Immature natural killer cell (primary cell): Measurements from ENCODE around the gene UCN. TPM values are rescaled to one million over a fixed set of nuclear protein-coding genes. Genes with fewer than 3 reads are reported as not detected.
"Not testable (repeated sequence)": the region's sequence is repeated elsewhere in the genome, so short reads cannot be mapped to it uniquely, and the experiment has no call there.

ENCODE experiments used
- DNase-seq, 3 donors: peaks; one replicate each; pipeline ENCODE4 v3.0.0; 2022; ENCODE audit warnings: mixed read lengths in 1 of 3
- H3K27ac Mint-ChIP-seq, 6 donors: one replicate each; pipeline ENCODE4 v1.8.0; 2020; ENCODE audit warnings: mixed read lengths in 6 of 6, mild to moderate bottlenecking in 5 of 6, inconsistent platforms in 4 of 6, moderate library complexity in 3 of 6
- H3K27me3 Mint-ChIP-seq, 3 donors: one replicate each; pipeline ENCODE4 v1.8.0; 2020 to 2021; ENCODE audit warnings: low read depth in 3 of 3, mild to moderate bottlenecking in 3 of 3, mixed read lengths in 3 of 3, moderate library complexity in 3 of 3, inconsistent platforms in 1 of 3
- H3K36me3 Mint-ChIP-seq, 3 donors: one replicate each; pipeline ENCODE4 v1.8.0; 2020; ENCODE audit warnings: mixed read lengths in 3 of 3, inconsistent platforms in 2 of 3, mild to moderate bottlenecking in 2 of 3
- H3K4me1 Mint-ChIP-seq, 2 donors: one replicate each; pipeline ENCODE4 v1.8.0; 2020; ENCODE audit warnings: inconsistent platforms in 2 of 2, mild to moderate bottlenecking in 2 of 2, mixed read lengths in 2 of 2, moderate library complexity in 1 of 2
- H3K4me3 Mint-ChIP-seq, 5 donors: one replicate each; pipeline ENCODE4 v1.8.0; 2020; ENCODE audit warnings: mild to moderate bottlenecking in 5 of 5, mixed read lengths in 5 of 5, inconsistent platforms in 3 of 5, moderate library complexity in 3 of 5
- H3K9me3 Mint-ChIP-seq, 6 donors: one replicate each; pipeline ENCODE4 v1.8.0; 2020; ENCODE audit warnings: mild to moderate bottlenecking in 6 of 6, mixed read lengths in 6 of 6, inconsistent platforms in 4 of 6, moderate library complexity in 3 of 6
- polyA plus RNA-seq, 3 donors: library from polyadenylated mRNA; unstranded; fragments of 300-500 nt; fragmentation: Illumina TruSeq; gene quantifications; one replicate each; pipeline ENCODE4 v1.2.3, GENCODE V29; 2021

The UCN gene
- polyA plus RNA-seq, 3 donors from 2014 or later, result 0.66 TPM; not detected in 2

- Mint-ChIP-seq H3K9me3 (peaks cover 0 to 1% (median 0%) of the 10 kb centered on the region in 6 donors), H3K27me3 (peaks cover 0 to 6% (median 6%) of the 10 kb centered on the region in 3 donors)
- no peak for DNase-seq
Observed at GRCh38 chr2:27271631-27272340, 36.5 kb downstream of the UCN start.

GRCh38 chr2:27270670-27271069 is 37.6 kb downstream of the UCN start:
- DNase-seq, result no peak
- Mint-ChIP-seq H3K27ac (no peak overlapping the region), H3K27me3 (peaks cover 0 to 6% (median 4%) of the 10 kb centered on the region in 3 donors), H3K9me3 (peaks cover 0 to 1% (median 0%) of the 10 kb centered on the region in 6 donors), H3K36me3 (no peaks in the 10 kb centered on the region), H3K4me3 (no peak overlapping the region), H3K4me1 (no peaks in the 10 kb centered on the region)

More at GRCh38 chr2:27271631-27272340, 36.5 kb downstream of the UCN start:
- Mint-ChIP-seq H3K27ac (no peak overlapping the region), H3K36me3 (no peaks in the 10 kb centered on the region), H3K4me1 (no peaks in the 10 kb centered on the region), H3K4me3 (no peak overlapping the region)

GRCh38 chr2:27270131-27270530 is 38.1 kb downstream of the UCN start:
- Mint-ChIP-seq H3K4me1 (peaks cover 3 to 4% of the 10 kb centered on the region in 2 donors), H3K4me3 (no peak overlapping the region), H3K27me3 (peaks cover 4 to 10% (median 9%) of the 10 kb centered on the region in 3 donors), H3K9me3 (peaks cover 0 to 1% (median 0%) of the 10 kb centered on the region in 6 donors), H3K27ac (no peak overlapping the region), H3K36me3 (no peaks in the 10 kb centered on the region)
- no peak for DNase-seq

- peaks cover 8 to 13% (median 12%) of the 10 kb centered on the region in 3 donors for H3K27me3 Mint-ChIP-seq
- not testable (repeated sequence) for DNase-seq, H3K27ac Mint-ChIP-seq
Observed at GRCh38 chr2:27268296-27268695, 39.9 kb downstream of the UCN start.

GRCh38 chr2:27265536-27265870 is 42.7 kb downstream of the UCN start:
- no peaks in the 10 kb centered on the region for H3K36me3 Mint-ChIP-seq
- no peak for DNase-seq
- H3K4me1 Mint-ChIP-seq, result peaks cover 32 to 33% of the 10 kb centered on the region in 2 donors
- peaks cover 0 to 4% (median 0%) of the 10 kb centered on the region in 6 donors for H3K9me3 Mint-ChIP-seq
- peak overlapping the region; percentile 23 to 70 (median 42) for H3K4me3 Mint-ChIP-seq
- H3K27ac Mint-ChIP-seq, result no peak overlapping the region
- peaks cover 19 to 27% (median 21%) of the 10 kb centered on the region in 3 donors for H3K27me3 Mint-ChIP-seq

More at GRCh38 chr2:27268296-27268695, 39.9 kb downstream of the UCN start:
- not testable (repeated sequence) for H3K9me3 Mint-ChIP-seq, H3K36me3 Mint-ChIP-seq, H3K4me3 Mint-ChIP-seq
- peaks cover 16 to 18% of the 10 kb centered on the region in 2 donors for H3K4me1 Mint-ChIP-seq

GRCh38 chr2:27264753-27265535 is 43.3 kb downstream of the UCN start:
- peak in 2 of 3 donors; percentile 17 to 35 for DNase-seq
- Mint-ChIP-seq H3K9me3 (peaks cover 0 to 4% (median 0%) of the 10 kb centered on the region in 6 donors), H3K4me3 (peak overlapping the region; percentile 26 to 72 (median 62)), H3K36me3 (no peaks in the 10 kb centered on the region), H3K27ac (no peak overlapping the region), H3K4me1 (peaks cover 32 to 33% of the 10 kb centered on the region in 2 donors), H3K27me3 (peaks cover 22 to 30% (median 24%) of the 10 kb centered on the region in 3 donors)

- peak overlapping the region; percentile 49 to 89 (median 85) for H3K4me3 Mint-ChIP-seq
- no peaks in the 10 kb centered on the region for H3K36me3 Mint-ChIP-seq
- H3K27ac Mint-ChIP-seq, result peak overlapping the region in 1 of 6 donors; percentile 68
- peaks cover 0 to 4% (median 0%) of the 10 kb centered on the region in 6 donors for H3K9me3 Mint-ChIP-seq
- peaks cover 32 to 33% of the 10 kb centered on the region in 2 donors for H3K4me1 Mint-ChIP-seq
- H3K27me3 Mint-ChIP-seq, result peaks cover 21 to 34% (median 24%) of the 10 kb centered on the region in 3 donors
- DNase-seq, result no peak
Observed at GRCh38 chr2:27264253-27264752, 43.9 kb downstream of the UCN start.

GRCh38 chr2:27263287-27264252 is 44.7 kb downstream of the UCN start:
- Mint-ChIP-seq H3K27ac (no peak overlapping the region), H3K27me3 (peaks cover 21 to 34% (median 27%) of the 10 kb centered on the region in 3 donors), H3K4me3 (peak overlapping the region; percentile 72 to 89 (median 85)), H3K36me3 (no peaks in the 10 kb centered on the region), H3K4me1 (peaks cover 32 to 33% of the 10 kb centered on the region in 2 donors), H3K9me3 (peaks cover 0 to 4% (median 0%) of the 10 kb centered on the region in 6 donors)
- DNase-seq, result no peak

- peaks cover 23 to 39% (median 32%) of the 10 kb centered on the region in 3 donors for H3K27me3 Mint-ChIP-seq
Observed at GRCh38 chr2:27262379-27263286, 45.6 kb downstream of the UCN start, which contains the start of gene SLC30A3. TSS of gene SLC30A3 (minus strand) at chr2:27263047. CDS start at chr2:27262906, 141 bp downstream.

GRCh38 chr2:27261926-27262298 is 46.3 kb downstream of the UCN start:
- DNase-seq, result no peak
- H3K9me3 Mint-ChIP-seq, result peaks cover 0 to 4% (median 0%) of the 10 kb centered on the region in 6 donors
- peaks cover 23 to 42% (median 32%) of the 10 kb centered on the region in 3 donors for H3K27me3 Mint-ChIP-seq
- H3K4me3 Mint-ChIP-seq, result peak overlapping the region; percentile 55 to 80 (median 68)
- peaks cover 32 to 33% of the 10 kb centered on the region in 2 donors for H3K4me1 Mint-ChIP-seq
- H3K36me3 Mint-ChIP-seq, result no peaks in the 10 kb centered on the region
- H3K27ac Mint-ChIP-seq, result no peak overlapping the region

More at GRCh38 chr2:27262379-27263286, 45.6 kb downstream of the UCN start, which contains the start of gene SLC30A3:
- H3K9me3 Mint-ChIP-seq, result peaks cover 0 to 4% (median 0%) of the 10 kb centered on the region in 6 donors
- no peaks in the 10 kb centered on the region for H3K36me3 Mint-ChIP-seq
- H3K4me1 Mint-ChIP-seq, result peaks cover 32 to 33% of the 10 kb centered on the region in 2 donors
- no peak within 1 kb of the TSS for H3K27ac Mint-ChIP-seq
- peak; percentile 33 to 42 (median 38) for DNase-seq
- H3K4me3 Mint-ChIP-seq, result peak within 1 kb of the TSS; percentile 72 to 89 (median 85)

GRCh38 chr2:27261241-27261925 is 46.9 kb downstream of the UCN start:
- Mint-ChIP-seq H3K27me3 (peaks cover 23 to 44% (median 32%) of the 10 kb centered on the region in 3 donors), H3K9me3 (peaks cover 0 to 4% (median 0%) of the 10 kb centered on the region in 6 donors), H3K4me3 (peak overlapping the region; percentile 55 to 80 (median 68)), H3K4me1 (peaks cover 32 to 33% of the 10 kb centered on the region in 2 donors), H3K27ac (no peak overlapping the region), H3K36me3 (no peaks in the 10 kb centered on the region)
- no peak for DNase-seq
